RPMI7951 (cell line): ENCODE results near the gene KRT3. TPM values are rescaled to one million over a fixed set of nuclear protein-coding genes. Genes with fewer than 3 reads are reported as not detected.
A peak's percentile ranks its signal among the peaks of the same experiment; 100 is the strongest.

Experiments
- DNase-seq: peaks from one replicate; pipeline ENCODE4 v3.0.0-alpha.2; 2012; ENCODE audit warnings: low read depth
- total RNA-seq: library from RNA; depleted of rRNA; stranded (reverse); fragments of >200 nt; shearing (Covaris generic); gene quantifications from 2 replicates; pipeline ENCODE4 v1.2.3, GENCODE V29; 2014

KRT3 gene
- total RNA-seq, 1 experiment from 2014 or later = 0.12 TPM

DNA sequence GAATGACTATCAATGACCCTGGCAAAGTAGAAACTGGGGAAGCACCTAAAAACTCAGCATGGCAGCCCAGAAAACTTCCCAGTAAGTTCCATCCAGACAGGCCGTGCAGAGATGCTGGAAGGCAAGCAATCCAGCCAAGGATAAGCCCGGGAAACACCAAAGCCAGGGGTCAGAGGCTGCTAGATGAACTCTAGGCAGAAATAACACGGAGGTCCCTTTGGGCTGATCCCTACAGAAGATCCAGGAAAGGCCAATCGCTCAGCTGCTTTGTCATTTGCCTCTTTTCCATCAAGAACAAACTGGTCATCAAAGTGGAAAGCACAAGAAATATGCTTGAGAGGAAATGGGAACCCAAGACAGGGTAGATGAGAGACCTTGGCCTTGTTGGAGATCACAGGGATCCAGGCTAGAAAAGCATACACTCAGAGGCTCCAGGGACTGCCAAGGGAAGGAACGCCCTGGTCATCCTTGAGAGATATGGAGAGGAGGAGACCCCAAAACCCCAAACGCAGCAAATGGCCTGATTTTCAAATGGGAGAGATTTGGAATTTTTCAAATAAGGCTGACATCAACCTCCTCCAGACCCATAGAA, 31.7 kb upstream of the KRT3 start:
- DNase-seq = no peak

- DNase-seq = no peak
Measured at GRCh38 chr12:52826611-52827498, 30.9 kb upstream of the KRT3 start.

DNA sequence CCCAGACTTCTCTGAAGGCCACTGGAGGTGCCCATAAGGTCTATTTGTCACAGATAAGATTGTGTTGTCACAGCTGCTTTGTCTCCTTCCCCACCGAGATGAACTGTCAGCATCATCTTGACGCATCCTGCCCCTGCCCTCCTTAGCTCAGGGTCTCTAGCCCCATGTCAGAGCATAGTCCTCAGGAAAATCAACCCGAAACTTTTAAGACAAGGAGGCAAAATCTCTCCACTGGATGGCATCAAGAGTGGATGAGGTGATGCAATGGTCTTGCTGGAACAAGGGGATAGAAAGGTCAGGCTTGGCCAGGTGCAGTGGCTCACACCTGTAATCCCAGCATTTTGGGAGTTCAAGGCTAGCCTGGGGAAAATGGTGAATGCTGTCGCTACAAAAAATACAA, 30.0 kb upstream of the KRT3 start:
- DNase-seq = no peak

DNA sequence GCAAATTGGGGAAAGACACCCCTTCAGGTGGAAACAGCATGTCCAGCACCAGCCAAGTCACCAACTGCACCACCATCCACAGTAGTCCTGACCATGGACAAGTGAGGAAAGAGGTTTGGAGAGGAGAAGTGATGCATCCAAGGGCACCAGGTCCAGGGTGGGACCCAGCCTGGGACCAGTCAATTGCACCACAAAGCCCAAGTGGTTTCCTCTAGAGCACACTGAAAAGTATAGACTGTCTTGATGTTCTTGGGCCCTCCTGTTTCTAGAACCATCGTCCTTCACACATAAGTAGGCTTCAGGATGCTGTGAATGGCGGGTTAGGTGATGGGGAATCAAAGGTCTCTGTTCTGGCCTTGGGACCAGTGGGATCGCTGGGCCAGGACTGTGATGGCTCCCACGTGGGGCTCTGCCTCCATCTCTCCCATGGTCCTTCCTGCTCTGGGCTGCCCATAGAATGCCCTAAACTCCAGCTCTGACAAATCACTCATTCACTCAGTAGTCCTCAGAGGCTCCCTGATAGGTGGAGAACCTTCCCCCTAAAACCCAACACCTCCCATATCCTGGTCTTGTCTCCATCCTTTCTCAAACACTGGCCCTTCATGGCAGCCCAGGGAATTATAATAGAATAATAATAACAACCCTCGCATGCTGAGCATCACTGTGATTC, 29.0 kb upstream of the KRT3 start:
- no peak for DNase-seq

DNA sequence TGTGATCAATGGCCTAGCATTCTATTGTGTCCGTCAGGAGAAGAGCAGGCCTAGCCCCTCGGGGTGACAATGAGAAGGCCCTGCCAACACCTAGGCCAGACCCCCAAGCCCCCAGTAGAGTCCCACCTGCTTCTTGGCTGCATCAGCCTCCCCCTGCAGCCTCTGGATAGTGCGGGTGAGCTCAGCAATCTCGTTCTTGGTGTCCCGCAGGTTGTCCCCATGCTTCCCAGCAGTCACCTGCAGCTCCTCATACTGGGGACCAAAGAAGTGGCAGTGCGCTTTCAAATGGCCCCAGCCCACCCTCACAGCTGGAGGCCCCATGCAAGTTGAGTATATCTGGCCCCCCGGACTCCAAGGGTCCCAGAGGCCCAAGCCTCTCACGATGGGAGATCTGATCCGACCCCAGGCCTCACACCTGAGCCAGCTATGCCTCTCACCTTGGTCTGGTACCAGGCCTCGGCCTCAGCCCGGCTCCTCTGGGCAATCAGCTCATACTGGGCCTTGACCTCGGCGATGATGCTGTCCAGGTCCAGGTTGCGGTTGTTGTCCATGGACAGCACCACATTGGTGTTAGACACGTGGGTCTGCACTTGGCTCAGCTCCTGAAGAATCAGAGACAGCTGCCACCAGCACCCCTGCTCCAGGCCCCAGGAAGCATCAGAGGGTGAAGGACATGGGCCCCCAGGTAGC, 28.0 kb upstream of the KRT3 start:
- DNase-seq = no peak

- no peak for DNase-seq
Measured at GRCh38 chr12:52822771-52823510, 27.0 kb upstream of the KRT3 start.

- DNase-seq = no peak
Measured at GRCh38 chr12:52821826-52822660, 26.1 kb upstream of the KRT3 start.

DNA sequence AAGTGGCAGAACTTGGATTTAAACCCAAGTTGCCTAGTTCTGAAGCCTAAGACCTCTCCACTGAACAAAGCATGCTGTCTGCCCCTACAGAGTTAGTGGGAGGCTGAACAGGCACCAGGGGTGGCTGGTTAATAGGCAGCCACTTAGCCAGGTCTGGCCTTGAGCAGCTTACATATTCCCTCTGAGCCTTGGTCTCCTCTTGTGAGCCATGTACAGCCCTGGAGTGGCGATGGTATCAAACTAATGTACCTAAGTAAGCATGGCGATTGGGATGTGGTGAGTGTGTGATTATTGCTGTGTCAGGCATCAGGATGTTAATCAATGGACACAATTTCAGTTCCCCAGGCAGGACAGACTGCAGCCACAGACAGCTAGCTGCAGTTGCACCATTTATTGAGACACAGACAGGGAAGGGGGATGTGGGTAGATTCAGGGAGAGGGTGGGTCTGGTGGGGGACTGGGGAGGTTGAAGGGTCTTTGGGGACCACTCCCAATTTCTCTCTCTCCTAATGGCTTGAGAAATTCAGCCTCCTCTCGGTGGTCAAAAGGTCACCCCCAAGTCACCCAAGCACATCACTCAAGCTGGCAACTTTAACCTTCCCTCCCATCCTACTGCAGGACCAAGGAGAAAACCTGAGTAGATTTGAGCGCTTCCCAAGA, 25.3 kb upstream of the KRT3 start:
- DNase-seq = no peak

- DNase-seq = no peak
Measured at GRCh38 chr12:52820521-52820920, 24.6 kb upstream of the KRT3 start.

DNA sequence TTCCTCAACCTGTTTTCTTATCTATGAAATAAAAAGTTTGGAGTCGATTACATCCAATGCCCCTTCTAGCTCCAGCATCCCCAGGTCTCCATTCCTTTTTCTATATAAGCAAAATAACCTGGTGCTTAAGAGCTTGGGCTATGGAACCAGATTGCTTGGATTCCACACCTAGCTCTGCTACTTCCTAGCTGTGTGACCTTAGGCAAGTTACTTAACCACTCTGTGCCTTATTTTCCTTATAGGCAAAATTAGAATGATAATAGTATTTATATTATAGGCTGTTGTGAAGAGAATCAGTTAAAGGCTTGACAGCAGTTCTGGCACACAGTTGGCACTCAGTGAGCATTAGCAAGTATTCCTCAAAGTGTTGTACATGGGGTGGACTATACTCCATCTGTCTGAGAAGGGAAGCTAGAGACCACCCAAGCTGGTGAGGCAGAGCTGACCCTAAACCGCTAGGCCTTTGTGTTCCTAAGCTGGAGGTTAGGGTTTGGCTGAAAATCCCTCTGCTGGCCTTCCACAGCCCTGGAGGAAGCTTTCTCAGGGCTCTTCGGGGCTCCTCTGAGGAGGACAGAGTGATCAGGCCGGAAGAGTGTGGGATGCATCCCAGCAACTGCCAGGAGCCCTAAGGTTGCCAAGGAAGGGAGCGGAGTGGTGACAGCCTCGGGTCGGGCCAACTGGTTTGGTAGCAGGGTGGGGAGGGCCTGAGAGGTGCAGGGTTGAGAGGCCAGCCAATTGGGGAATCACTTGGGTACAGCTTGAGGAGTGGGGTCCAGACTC, 24.0 kb upstream of the KRT3 start:
- no peak for DNase-seq

DNA sequence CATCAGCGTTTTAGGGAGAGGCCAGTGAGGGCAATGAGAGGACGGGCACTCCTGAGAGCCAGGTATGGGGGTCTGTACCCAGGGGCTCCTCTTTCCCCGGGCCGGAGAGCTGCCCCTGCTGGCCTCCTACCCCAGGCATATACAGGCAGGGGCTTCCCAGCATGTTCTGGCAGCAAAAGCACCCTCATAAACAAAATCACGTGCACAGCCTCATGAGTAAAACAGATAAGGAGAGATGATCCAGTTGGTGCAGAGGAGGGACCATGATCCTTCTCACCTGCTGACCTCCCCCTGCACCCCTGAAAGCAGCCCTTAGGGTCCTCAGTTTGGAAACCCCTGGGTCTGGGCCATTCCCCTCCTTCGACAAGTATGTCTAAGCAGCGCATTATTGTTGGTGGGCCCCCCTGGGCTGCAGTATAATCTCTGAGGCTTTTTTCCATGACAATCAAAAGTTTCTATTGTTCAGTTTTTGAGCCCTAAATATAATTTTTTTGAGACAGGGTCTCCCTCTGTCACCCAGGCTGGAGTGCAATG, 23.0 kb upstream of the KRT3 start:
- no peak for DNase-seq

DNA sequence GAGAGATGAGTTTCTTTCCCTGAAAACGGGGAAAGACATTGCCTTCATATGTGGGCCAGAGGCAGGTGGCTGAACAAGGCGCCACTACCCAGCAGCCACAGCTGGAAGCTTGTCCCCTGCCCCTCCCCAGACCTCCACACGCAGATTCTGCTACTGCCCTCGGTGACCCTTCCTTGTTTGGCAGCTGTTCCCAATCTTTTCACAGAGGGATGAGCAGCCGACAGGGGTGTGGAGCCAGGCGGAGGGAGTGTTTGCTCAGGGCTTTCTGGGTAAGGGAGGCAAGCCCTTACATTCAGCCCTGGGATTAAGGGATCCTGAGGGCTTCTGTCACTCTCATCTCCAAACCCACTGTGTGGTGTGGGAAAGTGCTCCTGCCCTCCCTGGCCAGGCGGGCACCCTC, 22.5 kb upstream of the KRT3 start:
- DNase-seq = peak; percentile 53

DNA sequence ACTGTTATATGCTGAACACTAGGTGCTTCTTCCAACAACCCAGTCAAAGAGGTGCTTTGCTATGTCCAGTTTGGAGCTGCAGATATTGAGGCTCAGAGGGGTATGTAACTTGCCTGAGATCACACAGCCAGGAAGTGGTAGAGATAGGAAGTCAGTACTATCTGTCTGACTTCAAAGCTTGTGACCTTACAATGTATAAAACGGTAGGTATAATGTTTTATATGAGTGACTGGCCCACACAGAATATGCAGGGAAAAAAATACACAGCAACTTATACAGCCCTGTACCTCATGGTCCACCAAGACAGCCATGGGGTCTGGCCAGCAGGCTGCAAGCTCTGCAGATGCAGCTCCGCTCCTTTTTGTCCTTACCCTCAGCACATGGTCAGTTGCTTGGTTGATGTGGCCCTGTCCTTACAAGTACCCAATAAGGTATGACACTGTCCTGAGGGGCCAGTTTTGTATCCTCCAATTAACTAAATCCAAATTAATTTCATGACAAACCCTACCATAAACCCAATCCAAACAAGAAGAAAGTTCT, 21.9 kb upstream of the KRT3 start:
- no peak for DNase-seq

- DNase-seq = no peak
Measured at GRCh38 chr12:52817003-52817698, 21.2 kb upstream of the KRT3 start.

GRCh38 chr12:52815676-52816588, 20.0 kb upstream of the KRT3 start:
- no peak for DNase-seq

DNA sequence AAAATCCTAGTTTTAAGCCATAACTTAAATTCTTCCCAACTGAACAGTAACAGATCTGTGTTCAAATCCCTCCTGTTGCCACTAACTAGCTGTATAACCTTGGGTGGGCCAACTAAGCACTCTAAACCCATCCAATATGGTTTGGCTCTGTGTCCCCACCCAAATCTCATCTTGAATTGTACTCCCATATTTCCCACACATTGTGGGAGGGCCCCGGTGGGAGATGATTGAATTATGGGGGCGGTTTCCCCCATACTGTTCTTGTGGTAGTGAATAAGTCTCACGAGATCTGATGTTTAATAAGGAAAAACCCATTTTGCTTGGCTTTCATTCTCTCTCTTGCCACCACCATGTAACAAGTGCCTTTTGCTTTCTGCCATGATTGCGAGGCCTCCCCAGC, 19.2 kb upstream of the KRT3 start:
- DNase-seq = no peak

DNA sequence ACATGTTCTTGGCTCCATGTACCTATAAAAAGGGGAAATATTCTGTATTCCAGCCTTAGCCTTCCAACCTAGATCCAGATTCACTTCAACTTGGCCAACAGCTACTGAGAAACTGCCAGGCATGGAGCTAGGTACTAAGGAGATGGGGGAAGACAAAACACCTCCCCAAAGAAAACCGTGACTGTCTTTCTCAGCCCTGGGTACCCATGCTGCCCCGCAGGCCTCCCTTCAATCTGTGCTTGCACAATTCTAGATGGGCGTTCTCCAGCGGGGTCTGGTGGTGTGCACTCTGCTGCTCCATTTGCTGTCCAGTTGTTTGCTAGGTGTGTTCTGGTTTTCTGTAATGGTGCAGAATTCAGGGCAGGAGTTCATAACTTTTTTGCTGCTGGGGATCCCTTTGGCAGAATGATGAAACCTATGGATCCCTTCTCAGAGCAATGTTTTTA, 18.8 kb upstream of the KRT3 start:
- no peak for DNase-seq
